ENCODE data around the gene HHATL. TPM values are rescaled to one million over a fixed set of nuclear protein-coding genes. Genes with fewer than 3 reads are reported as not detected.

Gene HHATL
- polyA plus RNA-seq, 1 experiment, result not detected

GRCh38 chr3:42697289-42698051, 5.1 kb downstream of the HHATL start:
- TF ChIP-seq, protein P1, sequence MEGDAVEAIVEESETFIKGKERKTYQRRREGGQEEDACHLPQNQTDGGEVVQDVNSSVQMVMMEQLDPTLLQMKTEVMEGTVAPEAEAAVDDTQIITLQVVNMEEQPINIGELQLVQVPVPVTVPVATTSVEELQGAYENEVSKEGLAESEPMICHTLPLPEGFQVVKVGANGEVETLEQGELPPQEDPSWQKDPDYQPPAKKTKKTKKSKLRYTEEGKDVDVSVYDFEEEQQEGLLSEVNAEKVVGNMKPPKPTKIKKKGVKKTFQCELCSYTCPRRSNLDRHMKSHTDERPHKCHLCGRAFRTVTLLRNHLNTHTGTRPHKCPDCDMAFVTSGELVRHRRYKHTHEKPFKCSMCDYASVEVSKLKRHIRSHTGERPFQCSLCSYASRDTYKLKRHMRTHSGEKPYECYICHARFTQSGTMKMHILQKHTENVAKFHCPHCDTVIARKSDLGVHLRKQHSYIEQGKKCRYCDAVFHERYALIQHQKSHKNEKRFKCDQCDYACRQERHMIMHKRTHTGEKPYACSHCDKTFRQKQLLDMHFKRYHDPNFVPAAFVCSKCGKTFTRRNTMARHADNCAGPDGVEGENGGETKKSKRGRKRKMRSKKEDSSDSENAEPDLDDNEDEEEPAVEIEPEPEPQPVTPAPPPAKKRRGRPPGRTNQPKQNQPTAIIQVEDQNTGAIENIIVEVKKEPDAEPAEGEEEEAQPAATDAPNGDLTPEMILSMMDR (IDR thresholded peaks at IDR 0.05; ENCODE audit: low read depth, low read length), result no peak
- H3K9me3 ChIP-seq (ENCODE audit: control insufficient read depth, insufficient read depth, low read length), result no peaks in the 10 kb centered on the region
- POLR2A ChIA-PET, result no interaction called here
- no peak overlapping the region for H3K27ac ChIP-seq (ENCODE audit: low read depth, low read length)
- H3K27me3 ChIP-seq (ENCODE audit: control insufficient read depth, insufficient read depth, low read length), result peaks cover 23% of the 10 kb centered on the region
- DNase-seq (ENCODE audit: low read depth, low spot score), result no peak
- no peak overlapping the region for H3K4me3 ChIP-seq (ENCODE audit: low read depth, low read length)
- CTCF ChIA-PET, result no interaction called here

DNA sequence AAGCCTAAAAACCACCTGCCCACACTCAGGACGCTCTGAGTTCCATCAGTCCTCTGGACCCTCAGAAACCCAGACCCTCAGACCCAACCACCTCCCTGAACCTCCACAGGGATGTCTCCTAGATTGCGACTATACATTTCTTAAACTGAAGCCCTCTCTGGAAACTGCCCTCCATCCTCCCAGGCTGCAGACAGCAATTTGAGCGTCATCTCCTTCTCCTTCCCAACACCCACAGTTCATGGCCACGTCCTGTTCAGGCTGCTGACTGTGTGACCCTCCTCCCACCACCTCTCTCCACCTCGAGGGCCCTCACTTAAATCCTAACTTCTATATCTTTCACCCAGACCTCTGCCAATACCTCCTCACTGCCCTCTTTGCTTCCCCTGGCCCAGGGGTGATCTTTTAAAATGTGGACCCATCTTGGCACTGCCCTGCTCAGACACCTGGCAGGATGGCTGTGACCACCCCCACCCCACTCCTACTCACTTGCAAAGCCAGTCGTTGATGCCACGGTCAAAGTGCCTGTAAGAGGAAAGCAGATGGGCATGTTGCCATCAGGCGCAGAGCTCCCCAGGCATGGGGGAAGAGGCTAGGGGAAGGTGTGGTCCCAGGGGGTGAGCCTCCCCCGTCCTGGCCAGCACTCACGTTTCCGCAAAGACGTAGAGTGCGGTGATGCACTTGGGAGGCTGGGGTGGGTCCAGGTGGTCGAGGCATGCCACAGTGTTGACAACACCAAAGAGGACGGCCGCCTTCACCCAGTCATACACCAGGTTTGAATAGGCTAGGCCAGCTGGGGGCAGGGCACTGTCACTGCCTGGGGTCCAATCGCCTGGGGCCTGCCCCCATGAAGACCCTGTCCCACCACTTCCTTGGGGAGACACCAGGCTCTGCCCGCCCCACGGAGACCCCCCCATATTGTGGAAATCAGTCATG, 6.0 kb downstream of the HHATL start:
- ChIA-PET CTCF (no interaction called here), POLR2A (no interaction called here)

DNA sequence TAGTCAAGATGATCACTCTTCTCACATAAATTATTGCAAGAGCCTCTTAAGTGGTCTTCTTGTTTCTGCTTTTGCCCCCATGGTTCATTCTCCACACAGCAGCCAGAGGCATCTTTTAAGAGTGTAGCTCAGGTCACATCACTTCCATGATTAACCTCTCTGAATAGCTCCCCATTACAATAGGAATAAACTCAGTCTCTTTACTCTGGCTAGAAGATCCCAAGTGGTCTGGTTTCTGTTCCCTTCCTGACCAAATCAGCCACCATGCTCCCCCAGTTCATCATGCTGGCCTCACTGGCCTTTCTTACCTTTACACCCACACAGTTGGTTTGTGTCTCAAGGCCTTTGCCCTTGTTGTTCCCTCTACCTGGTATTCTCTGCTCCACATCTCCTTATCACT, 8.2 kb downstream of the HHATL start:
- Histone ChIP-seq H3K9me3 (ENCODE audit: control insufficient read depth, insufficient read depth, low read length) (no peaks in the 10 kb centered on the region), H3K27ac (ENCODE audit: low read depth, low read length) (no peak overlapping the region), H3K27me3 (ENCODE audit: control insufficient read depth, insufficient read depth, low read length) (peaks cover 38% of the 10 kb centered on the region), H3K4me3 (ENCODE audit: low read depth, low read length) (no peak overlapping the region)
- DNase-seq (ENCODE audit: low read depth, low spot score), result no peak
- CTCF ChIA-PET, result no interaction called here
- TF ChIP-seq, protein P1 (IDR thresholded peaks at IDR 0.05; ENCODE audit: low read depth, low read length), result no peak
- POLR2A ChIA-PET, result no interaction called here

More for the DNA sequence above, 6.0 kb downstream of the HHATL start:
- H3K27me3 ChIP-seq (ENCODE audit: control insufficient read depth, insufficient read depth, low read length), result peaks cover 28% of the 10 kb centered on the region
- TF ChIP-seq, protein P1 (IDR thresholded peaks at IDR 0.05; ENCODE audit: low read depth, low read length), result no peak
- no peak overlapping the region for H3K27ac ChIP-seq (ENCODE audit: low read depth, low read length)
- no peaks in the 10 kb centered on the region for H3K9me3 ChIP-seq (ENCODE audit: control insufficient read depth, insufficient read depth, low read length)
- no peak for DNase-seq (ENCODE audit: low read depth, low spot score)
- H3K4me3 ChIP-seq (ENCODE audit: low read depth, low read length), result no peak overlapping the region

DNA sequence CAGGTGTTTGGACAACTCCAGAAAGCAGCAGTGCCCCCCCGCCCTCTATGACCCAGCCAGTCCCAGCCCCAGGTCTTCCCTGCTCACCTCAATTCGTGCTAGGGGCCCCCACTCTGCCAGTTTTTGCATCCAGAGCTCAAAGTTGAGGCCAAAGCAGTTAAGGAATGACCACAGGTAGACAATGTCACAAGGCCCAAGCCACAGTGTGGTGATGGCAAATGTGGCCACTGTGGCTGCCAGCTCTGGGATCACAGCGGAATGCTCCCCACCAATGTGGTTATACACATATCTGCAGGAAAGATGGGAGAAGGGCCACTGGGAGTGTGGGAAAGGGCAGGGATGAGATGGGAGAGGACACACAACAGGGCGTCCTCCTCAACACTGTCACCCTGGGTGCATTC, 9.1 kb downstream of the HHATL start:
- CTCF ChIA-PET, result no interaction called here

More for the DNA sequence above, 9.1 kb downstream of the HHATL start:
- DNase-seq (ENCODE audit: low read depth, low spot score), result no peak
- TF ChIP-seq, protein P1 (IDR thresholded peaks at IDR 0.05; ENCODE audit: low read depth, low read length), result no peak
- peaks cover 35% of the 10 kb centered on the region for H3K27me3 ChIP-seq (ENCODE audit: control insufficient read depth, insufficient read depth, low read length)
- no peak overlapping the region for H3K4me3 ChIP-seq (ENCODE audit: low read depth, low read length)
- no peaks in the 10 kb centered on the region for H3K9me3 ChIP-seq (ENCODE audit: control insufficient read depth, insufficient read depth, low read length)
- no peak overlapping the region for H3K27ac ChIP-seq (ENCODE audit: low read depth, low read length)
- POLR2A ChIA-PET, result no interaction called here

Measured in AG04450 (cell line).